ENCODE data around the gene PURB. TPM values are rescaled to one million over a fixed set of nuclear protein-coding genes. Genes with fewer than 3 reads are reported as not detected.
A peak's percentile ranks its signal among the peaks of the same experiment; 100 is the strongest.

PURB gene
- total and polyA plus RNA-seq, 9 of the 15 experiments (the other 6 are each of a cell fraction or from before 2014, with no cell fraction given) = 1.6 to 14.1 (median 8.8) TPM

GRCh38 chr7:44847920-44848634 is 37.3 kb downstream of the PURB start, which contains the start of gene H2AZ2 (continued):
- no peak for TF ChIP-seq MED1 (CRISPR knock-in tag; IDR thresholded peaks at IDR 0.05; ENCODE audit: borderline replicate concordance)
- no peak for TF ChIP-seq ZNF324 (CRISPR knock-in tag; IDR thresholded peaks at IDR 0.05)
- TF ChIP-seq SIRT6 (IDR thresholded peaks at IDR 0.05; ENCODE audit: low read depth, low read length) = no peak
- TF ChIP-seq CREB3 (tag; conservative IDR thresholded peaks at IDR 0.05; ENCODE audit: low read depth) = no peak
- peak; percentile 77 for TF ChIP-seq CEBPB (tag; IDR thresholded peaks at IDR 0.05)
- TF ChIP-seq OTX1 (CRISPR knock-in tag; IDR thresholded peaks at IDR 0.05) = 0 out of 2 replicates have a peak, but pooled peaks have one; percentile 60
- TF ChIP-seq RAD21 (CRISPR knock-in tag; conservative IDR thresholded peaks at IDR 0.05 in 1 of 2, IDR thresholded peaks at IDR 0.05 in 1 of 2) = no peak
- TF ChIP-seq MAFG (tag; conservative IDR thresholded peaks at IDR 0.05) = no peak
- TF ChIP-seq POLR2A (conservative IDR thresholded peaks at IDR 0.05) = peak; percentile 96
- no peak for TF ChIP-seq MBD1 (CRISPR knock-in tag; IDR thresholded peaks at IDR 0.05)
- TF ChIP-seq RBM17 (IDR thresholded peaks at IDR 0.05; ENCODE audit: borderline replicate concordance, low read depth, low read length) = no peak
- no peak for TF ChIP-seq ZNF316 (IDR thresholded peaks at IDR 0.05)
- TF ChIP-seq POLR2H (tag; IDR thresholded peaks at IDR 0.05; ENCODE audit: low read depth) = peak; percentile 96
- peak; percentile 69; the same call in 1 of the 2 replicates for TF ChIP-seq KLF6 (CRISPR knock-in tag; IDR thresholded peaks at IDR 0.05; ENCODE audit: borderline replicate concordance)
- TF ChIP-seq RBM15 (IDR thresholded peaks at IDR 0.05; ENCODE audit: insufficient read depth, low read length) = no peak
- peak; percentile 99 for TF ChIP-seq MYBL2 (IDR thresholded peaks at IDR 0.05; ENCODE audit: low read depth)
- no peak; the same call in 1 of the 2 replicates for TF ChIP-seq MYBL2 (CRISPR knock-in tag; IDR thresholded peaks at IDR 0.05; ENCODE audit: borderline replicate concordance)
- no peak; the same call in 1 of the 2 replicates for TF ChIP-seq FOSL1 (tag; conservative IDR thresholded peaks at IDR 0.05)
- no peak for TF ChIP-seq HNRNPL (IDR thresholded peaks at IDR 0.05; ENCODE audit: low read depth, low read length)
- TF ChIP-seq DDX20 (tag; IDR thresholded peaks at IDR 0.05; ENCODE audit: low read depth) = no peak
- TF ChIP-seq ADNP (tag; IDR thresholded peaks at IDR 0.05) = no peak
- no peak for TF ChIP-seq ELF2 (CRISPR knock-in tag; IDR thresholded peaks at IDR 0.05)
- no peak for TF ChIP-seq JUNB (CRISPR knock-in tag; conservative IDR thresholded peaks at IDR 0.05)
- no peak for TF ChIP-seq ESRRB (CRISPR knock-in tag; IDR thresholded peaks at IDR 0.05; ENCODE audit: borderline replicate concordance)
- peak; percentile 82 for TF ChIP-seq SMAD1 (IDR thresholded peaks at IDR 0.05; ENCODE audit: low read depth, low read length, partially characterized antibody)
- no peak for TF ChIP-seq ZNF668 (CRISPR knock-in tag; IDR thresholded peaks at IDR 0.05)
- TF ChIP-seq NFRKB (IDR thresholded peaks at IDR 0.05; ENCODE audit: low read depth) = peak; percentile 96; the same call in 1 of the 2 replicates
- no peak for TF ChIP-seq BMI1 (IDR thresholded peaks at IDR 0.05; ENCODE audit: low read length)
- TF ChIP-seq NFIX (CRISPR knock-in tag; IDR thresholded peaks at IDR 0.05; ENCODE audit: low read depth) = no peak
- no peak for TF ChIP-seq PPARD (CRISPR knock-in tag; IDR thresholded peaks at IDR 0.05)

Measured in K562 (cell line).